Endothelial cell of umbilical vein (primary cell): ENCODE measurements around the gene SMARCAD1. TPM values are rescaled to one million over a fixed set of nuclear protein-coding genes. Genes with fewer than 3 reads are reported as not detected.

ENCODE experiments used
- BruUV-seq: library from RNA; stranded (reverse); fragments of 400-500 nt; replicated peaks from 2 replicates; lab custom pipeline; 2021; lab: Mats Ljungman, UMichigan
- CTCF ChIA-PET: fragments of 300-600, 350-600 bp; sonication (Branson Sonifier 250); formaldehyde crosslinking; loops from one replicate; lab custom pipeline; 2021; ENCODE audit warnings: antibody characterized with exemption, inconsistent platforms; lab: Charles Lee
- POLR2A ChIA-PET: fragments of 300-600, 350-600 bp; sonication (Branson Sonifier 250); formaldehyde crosslinking; loops from one replicate; lab custom pipeline; 2021; ENCODE audit warnings: antibody characterized with exemption, inconsistent platforms; lab: Charles Lee
- DNase-seq: peaks from one replicate; pipeline ENCODE4 v3.0.0-alpha.2; 2011; ENCODE audit warnings: low read depth, low spot score
- FAIRE-seq: peaks from 2 replicates; lab custom pipeline; 2011; peaks lifted over from hg19 to GRCh38; lab: Jason Lieb, UNC
- H2AFZ ChIP-seq: 2 replicates; pipeline ENCODE4 v1.6.0; 2012; ENCODE audit warnings: low read depth, low read length, control low read depth, inconsistent platforms
- H3K27ac ChIP-seq: 2 replicates; pipeline ENCODE4 v1.5.1; 2011; ENCODE audit warnings: low read depth, mild to moderate bottlenecking, control low read depth, low read length, moderate library complexity; ENCODE audit not compliant: insufficient read depth
- H3K27me3 ChIP-seq, 2 experiments: 2 replicates each; pipeline versions ENCODE4 v1.6.0 to v1.6.1; 2011; ENCODE audit warnings: low read length in 2 of 2, mixed read lengths in 1 of 2; ENCODE audit not compliant: control insufficient read depth in 2 of 2, insufficient read depth in 2 of 2
- H3K36me3 ChIP-seq, 2 experiments: 2 replicates in 1 of 2; 3 replicates in 1 of 2; pipeline ENCODE4 v1.5.1; 2011; ENCODE audit warnings: low read length in 2 of 2, mild to moderate bottlenecking in 1 of 2, moderate library complexity in 1 of 2; ENCODE audit not compliant: control insufficient read depth in 2 of 2, insufficient read depth in 2 of 2; ENCODE audit errors: extremely low read depth in 1 of 2
- H3K4me1 ChIP-seq: 3 replicates; pipeline ENCODE4 v1.5.1; 2011; ENCODE audit warnings: mild to moderate bottlenecking, low read length; ENCODE audit not compliant: control insufficient read depth, insufficient read depth; ENCODE audit errors: extremely low read depth
- H3K4me2 ChIP-seq: 2 replicates; pipeline ENCODE4 v1.6.1; 2011; ENCODE audit warnings: low read length, control low read depth, mixed read lengths; ENCODE audit not compliant: insufficient read depth
- H3K4me3 ChIP-seq, 3 experiments: fragments of 200-600 bp in 1 of 3; sonication (generic), shearing (Covaris generic) in 1 of 3; replicated peaks in 1 of 3; 2 replicates each; pipeline ENCODE4 v1.5.1; 2011 to 2016; ENCODE audit warnings: control low read depth in 3 of 3, low read length in 3 of 3, mild to moderate bottlenecking in 2 of 3, inconsistent platforms in 1 of 3, low read depth in 1 of 3, moderate library complexity in 1 of 3; ENCODE audit not compliant: insufficient read depth in 1 of 3
- H3K79me2 ChIP-seq: 2 replicates; pipeline ENCODE4 v1.6.0; 2012; ENCODE audit warnings: low read length, inconsistent platforms; ENCODE audit not compliant: control insufficient read depth, insufficient read depth
- H3K9ac ChIP-seq: replicated peaks from 2 replicates; pipeline ENCODE3; 2011; ENCODE audit warnings: low read length, control low read depth; ENCODE audit not compliant: insufficient read depth; ENCODE audit errors: extremely low read depth
- H3K9me1 ChIP-seq: replicated peaks from 3 replicates; pipeline ENCODE4 v1.6.0; 2011; ENCODE audit warnings: mild to moderate bottlenecking, low read length; ENCODE audit not compliant: control insufficient read depth, insufficient read depth; ENCODE audit errors: extremely low read depth
- H3K9me3 ChIP-seq: replicated peaks from 2 replicates; pipeline ENCODE4 v1.5.1; 2012; ENCODE audit warnings: low read length, inconsistent platforms; ENCODE audit not compliant: control insufficient read depth, insufficient read depth
- H4K20me1 ChIP-seq: replicated peaks from 2 replicates; pipeline ENCODE3; 2011; ENCODE audit warnings: mild to moderate bottlenecking, low read length; ENCODE audit not compliant: control insufficient read depth, insufficient read depth; ENCODE audit errors: extremely low read depth
- CTCF ChIP-seq, 2 donors: IDR thresholded peaks; 1 replicate in 1 of 2; 2 replicates in 1 of 2; pipeline ENCODE4 v1.5.1; 2011; ENCODE audit warnings: low read length in 2 of 2, mild to moderate bottlenecking in 2 of 2, moderate library complexity in 2 of 2, control low read depth in 1 of 2, inconsistent platforms in 1 of 2, low read depth in 1 of 2; ENCODE audit not compliant: insufficient read depth in 1 of 2; ENCODE audit errors: extremely low read depth in 1 of 2
- EZH2 ChIP-seq: IDR thresholded peaks from 2 replicates; pipeline ENCODE4 v1.6.1; 2012; ENCODE audit warnings: borderline replicate concordance, low read depth, mild to moderate bottlenecking, moderate library complexity, low read length, inconsistent platforms; ENCODE audit not compliant: severe bottlenecking
- FOS ChIP-seq: IDR thresholded peaks from 2 replicates; pipeline ENCODE4 v1.6.1; 2011; ENCODE audit warnings: mild to moderate bottlenecking, low read length, moderate library complexity, borderline replicate concordance; ENCODE audit not compliant: insufficient read depth
- GATA2 ChIP-seq: IDR thresholded peaks from 2 replicates; pipeline ENCODE4 v1.7.0; 2011; ENCODE audit warnings: low read depth, mild to moderate bottlenecking, moderate library complexity, mixed read lengths, low read length; ENCODE audit not compliant: insufficient read length, insufficient read depth
- JUN ChIP-seq: IDR thresholded peaks from 2 replicates; pipeline ENCODE4 v1.6.1; 2011; ENCODE audit warnings: borderline replicate concordance, low read depth; ENCODE audit not compliant: insufficient read length, insufficient read depth
- MYC ChIP-seq: IDR thresholded peaks from one replicate; pipeline ENCODE4 v1.6.1; 2011; ENCODE audit warnings: mild to moderate bottlenecking, low read depth, low read length
- POLR2A ChIP-seq: IDR thresholded peaks from 2 replicates; pipeline ENCODE4 v1.6.1; 2012; ENCODE audit warnings: low read depth, mild to moderate bottlenecking, control low read depth, low read length
- POLR2AphosphoS5 ChIP-seq: IDR thresholded peaks from 2 replicates; pipeline ENCODE4 v1.6.1; 2012; ENCODE audit warnings: low read depth, mild to moderate bottlenecking, control low read depth, low read length, moderate library complexity; ENCODE audit not compliant: insufficient read depth
- dilution Hi-C: fragments of 300-500 bp; cut with MboI; formaldehyde crosslinking; loops from one replicate; pipeline ENCODE4 v1.15.0; 2019; ENCODE audit warnings: low sequenced_read_pairs; ENCODE audit not compliant: extremely low pct_ligation_motif_present
- intact Hi-C: fragments of 100-400 bp; cut with micrococcal nuclease; formaldehyde crosslinking; loops from one replicate; pipeline ENCODE4 v1.10.0; 2022
- polyA plus RNA-seq, 4 experiments: library from polyadenylated mRNA; depleted of rRNA in 3 of 4; stranded (reverse) in 3 of 4; unstranded in 1 of 4; fragments of >200 nt; gene quantifications; 2 replicates each; pipeline versions ENCODE4 v1.2.1 to v1.2.3, GENCODE V29; 2011 to 2012; ENCODE audit warnings: missing spikeins in 1 of 4
- total RNA-seq: library from RNA; stranded (reverse); gene quantifications from 2 replicates; pipeline ENCODE4 v1.2.3, GENCODE V29; 2021
- TF ChIP-seq, protein P1 (sequence below): IDR thresholded peaks from 2 replicates; pipeline ENCODE4 v1.6.1; 2011; ENCODE audit not compliant: insufficient read depth, insufficient read length

The SMARCAD1 gene
- total and polyA plus RNA-seq, 2 donors (not counting 3 experiments of a cell fraction or from before 2014, with no cell fraction given), result 15.5 to 34.8 TPM

GRCh38 chr4:94256144-94256783 lies 48.6 kb downstream of the SMARCAD1 start:
- Histone ChIP-seq H3K4me3 (no peak overlapping the region), H2AFZ (no peak overlapping the region), H3K9ac (no peak overlapping the region), H3K36me3 (peaks cover 4 to 9% of the 10 kb centered on the region in 2 experiments), H3K79me2 (no peaks in the 10 kb centered on the region), H3K4me2 (no peak overlapping the region), H3K9me3 (no peaks in the 10 kb centered on the region), H3K27me3 (no peaks in the 10 kb centered on the region), H3K9me1 (no peaks in the 10 kb centered on the region), H4K20me1 (no peaks in the 10 kb centered on the region), H3K4me1 (no peaks in the 10 kb centered on the region), H3K27ac (no peak overlapping the region)
- TF ChIP-seq CTCF (IDR thresholded peaks at IDR 0.05; ENCODE audit: extremely low read depth in 1 of 2, insufficient read depth in 1 of 2, low read depth in 1 of 2, low read length in 2 of 2) (no peak), EZH2 (no peak), POLR2A (no peak), FOS (no peak), MYC (no peak), POLR2AphosphoS5 (no peak), JUN (no peak), GATA2 (no peak)
- TF ChIP-seq, protein P1, sequence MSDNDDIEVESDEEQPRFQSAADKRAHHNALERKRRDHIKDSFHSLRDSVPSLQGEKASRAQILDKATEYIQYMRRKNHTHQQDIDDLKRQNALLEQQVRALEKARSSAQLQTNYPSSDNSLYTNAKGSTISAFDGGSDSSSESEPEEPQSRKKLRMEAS, result no peak
- intact Hi-C loops (no loop called here), dilution Hi-C loops (no loop called here)
- BruUV-seq, result no TSS peak
- DNase-seq (no peak), FAIRE-seq (no peak)
- CTCF ChIA-PET, result no interaction called here
- POLR2A ChIA-PET, result no interaction called here
